NCI-H2196 (cell line): ENCODE results near the gene OR9A4.
"Not testable (repeated sequence)": the region's sequence is repeated elsewhere in the genome, so short reads cannot be mapped to it uniquely, and the experiment has no call there.

Source experiments
- DNase-seq: peaks from one replicate; lab custom pipeline; 2025; ENCODE audit not compliant: unreplicated experiment; lab: John Stamatoyannopoulos, UW

Gene OR9A4, protein sequence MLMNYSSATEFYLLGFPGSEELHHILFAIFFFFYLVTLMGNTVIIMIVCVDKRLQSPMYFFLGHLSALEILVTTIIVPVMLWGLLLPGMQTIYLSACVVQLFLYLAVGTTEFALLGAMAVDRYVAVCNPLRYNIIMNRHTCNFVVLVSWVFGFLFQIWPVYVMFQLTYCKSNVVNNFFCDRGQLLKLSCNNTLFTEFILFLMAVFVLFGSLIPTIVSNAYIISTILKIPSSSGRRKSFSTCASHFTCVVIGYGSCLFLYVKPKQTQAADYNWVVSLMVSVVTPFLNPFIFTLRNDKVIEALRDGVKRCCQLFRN

DNA sequence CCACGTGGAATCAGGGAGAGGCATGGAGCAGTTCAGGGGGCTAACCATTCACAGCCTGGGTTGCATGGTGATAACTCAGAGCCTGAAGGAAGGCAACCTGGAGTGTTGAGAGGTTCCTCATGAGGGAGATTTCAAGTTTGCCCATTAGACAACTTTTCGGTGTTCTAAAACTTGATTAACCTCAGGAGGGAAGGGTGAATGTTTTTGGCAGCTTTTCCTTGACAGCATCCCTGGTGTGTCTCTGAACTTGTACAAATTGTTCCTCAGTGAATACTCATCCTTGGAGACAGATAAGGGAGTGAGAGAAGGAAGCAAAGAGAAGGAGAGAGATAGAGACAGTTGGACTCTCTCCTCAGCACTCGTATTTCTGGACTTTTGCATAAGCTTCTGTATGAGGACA, at the start of gene OR9A4:
Gene OR9A4, plus strand, starts transcription at position 301 of the 400 bp plus-strand sequence. CDS start 2,477 bp downstream, outside the sequence.
- DNase-seq: no peak

DNA sequence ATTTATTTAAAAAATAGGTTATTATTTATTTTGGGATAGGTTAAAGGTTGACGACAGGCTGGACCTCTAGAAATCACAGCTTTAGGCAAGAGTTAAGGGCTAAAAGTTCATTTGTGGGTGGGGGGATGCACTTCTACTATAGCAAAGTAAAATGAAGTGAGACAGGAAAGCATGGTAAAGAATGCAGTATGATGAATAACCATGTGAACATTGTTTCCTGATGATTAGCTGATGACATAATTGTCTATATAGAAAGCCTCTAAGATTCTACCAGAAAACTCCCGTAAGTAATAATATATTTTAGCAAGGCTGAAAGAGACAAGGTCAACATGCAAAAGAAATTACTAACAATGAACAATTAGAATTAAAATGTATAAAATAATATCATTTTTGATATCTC, 49.2 kb upstream of the OR9A4 start:
- DNase-seq: no peak

DNA sequence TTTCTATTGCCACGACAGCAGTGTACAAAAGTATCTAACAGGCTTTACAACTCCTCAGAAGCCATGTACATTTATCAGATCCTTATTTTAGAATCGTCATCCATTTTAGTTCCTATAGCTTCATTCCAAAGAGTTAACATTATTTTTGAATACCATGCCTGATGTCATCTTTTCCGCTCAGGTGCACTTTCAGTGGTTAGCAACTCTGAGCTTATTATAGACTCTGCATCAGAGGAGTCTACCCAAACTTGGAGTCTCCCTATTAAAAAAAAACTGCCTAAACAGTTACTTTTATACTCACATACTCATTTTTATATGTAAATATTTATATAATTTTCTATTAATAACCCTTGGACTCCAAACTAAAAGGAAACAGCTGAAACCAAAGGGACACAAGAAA, 43.3 kb upstream of the OR9A4 start:
- DNase-seq: no peak

DNA sequence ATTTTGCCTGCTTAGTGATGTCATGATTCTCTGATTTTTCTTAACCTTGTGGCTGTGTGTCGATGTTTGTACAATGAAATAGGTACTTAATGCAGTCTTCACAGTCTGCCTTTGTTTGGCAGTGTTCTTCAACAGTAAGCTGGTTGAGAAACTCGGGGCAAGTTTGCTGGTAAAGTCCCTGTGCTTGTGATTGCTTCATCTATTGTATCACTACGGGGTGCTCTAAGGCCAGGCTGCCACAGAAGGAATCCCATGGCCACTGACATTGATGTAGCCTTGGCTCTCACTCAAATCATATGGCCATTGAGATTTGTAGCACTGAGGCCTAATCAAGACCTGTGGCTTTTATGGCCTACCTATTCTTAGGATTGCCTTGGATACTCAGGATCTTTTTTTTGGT, 41.4 kb upstream of the OR9A4 start:
- DNase-seq: no peak

DNA sequence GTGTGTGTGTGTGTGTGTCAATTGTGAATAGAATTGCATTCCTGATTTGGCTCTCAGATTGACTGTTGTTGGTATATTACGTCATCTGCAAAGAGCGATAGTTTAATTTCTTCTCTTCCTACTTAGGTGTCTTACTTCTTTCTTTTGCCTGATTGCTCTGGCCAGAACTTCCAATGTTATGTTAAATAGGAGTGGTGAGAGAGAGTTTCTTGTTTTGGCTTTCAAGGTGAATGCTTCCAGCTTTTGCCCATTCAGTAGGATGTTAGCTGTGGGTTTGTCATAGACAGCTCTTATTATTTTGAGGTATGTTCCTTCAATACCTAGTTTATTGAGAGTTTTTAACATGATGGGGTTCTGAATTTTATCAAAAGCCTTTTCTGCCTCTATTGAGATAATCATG, 40.7 kb upstream of the OR9A4 start:
- DNase-seq: no peak

DNA sequence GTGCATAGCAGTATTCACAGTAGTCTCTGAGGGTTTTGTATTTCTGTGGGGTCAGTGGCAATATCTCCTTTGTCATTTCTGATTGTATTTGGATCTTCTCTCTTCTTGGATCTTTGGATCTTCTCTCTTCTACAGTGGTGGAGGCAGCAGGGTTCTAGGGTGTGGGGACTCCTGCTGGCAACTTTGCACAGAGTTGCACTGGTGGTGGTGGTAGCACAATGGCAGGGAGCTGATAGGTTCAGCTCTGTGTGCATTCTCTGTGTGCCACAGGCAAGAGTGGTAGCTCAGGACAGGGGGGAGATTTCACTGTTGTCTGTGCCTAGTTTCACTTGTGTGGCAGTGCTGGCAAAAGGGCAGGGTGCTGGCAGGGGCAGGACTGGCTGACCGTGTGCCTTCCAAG, 39.8 kb upstream of the OR9A4 start:
- no peak for DNase-seq

DNA sequence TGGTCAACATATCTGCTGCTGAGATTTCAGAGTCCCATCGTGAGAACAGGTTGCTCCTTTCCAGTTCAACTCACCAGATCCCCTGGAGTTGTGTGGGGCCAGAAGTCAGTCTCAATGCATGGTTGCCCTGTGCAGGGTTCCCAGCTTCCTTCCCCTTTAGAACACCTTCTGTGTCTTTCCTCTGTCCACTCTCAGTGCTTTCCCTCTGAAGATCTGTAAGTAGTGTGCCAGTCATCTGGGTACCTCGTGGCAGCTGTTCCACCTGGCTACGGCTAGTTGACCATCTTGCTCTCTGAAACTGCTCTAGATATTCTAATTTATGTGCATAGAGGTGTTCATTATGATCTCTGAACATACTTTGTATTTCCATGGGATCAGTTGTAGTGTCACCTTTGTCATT, 38.8 kb upstream of the OR9A4 start:
- no peak for DNase-seq

DNA sequence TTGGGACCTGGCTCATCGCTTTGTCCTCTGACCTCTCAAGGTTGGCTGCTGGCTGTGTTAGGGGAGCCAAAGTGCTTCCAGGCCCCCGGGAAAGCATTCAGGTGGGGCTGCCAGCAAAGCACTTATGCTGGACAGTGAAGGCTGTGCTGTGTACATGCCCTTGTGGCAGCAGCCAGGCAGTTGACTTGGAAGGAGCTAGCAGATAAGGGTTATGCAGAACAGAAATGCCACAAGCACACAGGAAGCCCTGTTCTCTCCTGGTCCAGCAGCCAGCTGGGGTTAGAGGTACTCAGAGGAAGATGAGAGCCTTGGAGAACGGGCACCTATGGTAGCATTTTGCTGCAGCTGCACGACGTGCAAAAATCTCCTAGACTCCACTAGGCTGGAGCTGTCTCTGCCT, 35.2 kb upstream of the OR9A4 start:
- DNase-seq: no peak

DNA sequence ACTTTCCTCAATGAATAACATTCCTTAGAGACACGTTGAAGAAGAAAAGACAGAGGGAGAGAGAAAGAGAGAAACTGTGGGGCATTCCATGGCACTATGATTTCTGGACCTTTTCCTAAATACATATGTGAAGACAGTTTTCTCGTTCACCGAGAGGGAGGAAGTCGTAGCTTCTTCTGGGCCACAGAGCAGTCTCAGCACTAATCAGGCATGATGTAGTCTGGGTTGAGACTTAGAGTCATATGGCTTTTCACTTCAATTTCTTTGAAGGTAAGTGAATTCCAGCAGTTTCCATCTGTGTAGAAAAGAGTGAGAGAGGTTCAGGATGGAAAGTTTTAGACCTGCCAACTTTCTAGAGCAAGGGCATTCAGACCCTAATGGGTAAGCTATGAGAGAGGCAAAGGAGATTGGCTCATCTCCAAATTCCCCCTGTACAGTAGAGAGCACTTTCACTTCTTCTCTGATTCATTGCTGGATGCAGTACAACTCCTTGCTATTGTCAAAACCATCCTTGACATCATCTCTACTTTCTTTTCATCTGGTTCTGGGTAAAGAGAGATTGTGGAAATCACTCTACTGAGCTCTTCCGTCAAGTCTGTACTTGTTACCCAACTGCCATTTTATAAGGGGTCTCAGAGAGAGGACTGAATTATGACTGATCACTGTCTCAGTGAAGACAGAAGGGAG, 31.5 kb upstream of the OR9A4 start:
- DNase-seq: no peak

DNA sequence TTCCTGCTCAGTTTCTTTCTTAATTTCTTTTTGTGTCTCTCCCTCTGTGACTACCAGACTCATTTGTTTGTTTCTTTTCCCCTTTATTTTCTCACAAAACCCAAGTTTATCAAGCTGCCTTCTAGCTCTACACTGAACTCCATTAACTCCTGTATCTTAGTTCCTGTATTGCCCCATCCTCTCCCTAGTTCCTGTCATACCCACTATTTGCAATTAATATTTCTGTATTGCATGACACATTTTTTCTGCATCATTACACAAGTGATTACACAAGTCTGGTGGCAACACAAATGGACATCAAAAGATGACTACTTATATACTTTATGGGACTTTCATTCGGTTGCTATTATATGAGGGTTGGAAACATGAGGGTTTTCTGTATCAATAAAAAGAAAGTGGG, 26.9 kb upstream of the OR9A4 start:
- DNase-seq: no peak

DNA sequence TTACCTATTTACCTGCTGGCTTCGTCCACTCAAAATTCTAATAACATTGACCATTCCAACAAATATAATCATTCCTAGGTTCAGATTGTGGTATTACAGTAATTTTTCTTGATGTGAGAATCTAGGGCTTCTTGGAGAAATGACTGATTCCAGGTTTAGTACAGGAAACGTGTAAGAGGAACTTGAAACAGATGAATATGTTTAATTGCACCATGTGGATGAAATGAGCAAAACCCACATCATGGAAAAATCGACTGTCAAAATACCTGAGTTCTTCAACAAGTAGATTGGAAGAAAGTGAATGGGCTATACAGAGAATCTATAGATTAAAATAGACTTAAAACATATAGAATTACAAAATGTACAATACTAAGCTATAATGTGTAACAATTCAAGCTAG, 24.9 kb upstream of the OR9A4 start:
- DNase-seq: no peak

DNA sequence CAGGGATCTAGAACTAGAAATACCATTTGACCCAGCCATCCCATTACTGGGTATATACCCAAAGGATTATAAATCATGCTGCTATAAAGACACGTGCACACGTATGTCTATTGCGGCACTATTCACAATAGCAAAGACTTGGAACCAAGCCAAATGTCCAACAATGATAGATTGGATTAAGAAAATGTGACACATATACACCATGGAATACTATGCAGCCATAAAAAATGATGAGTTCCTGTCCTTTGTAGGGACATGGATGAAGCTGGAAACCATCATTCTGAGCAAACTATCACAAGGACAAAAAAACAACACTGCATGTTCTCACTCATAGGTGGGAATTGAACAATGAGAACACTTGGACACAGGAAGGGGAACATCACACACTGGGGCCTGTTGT, 16.8 kb upstream of the OR9A4 start:
- DNase-seq: not testable (repeated sequence)

DNA sequence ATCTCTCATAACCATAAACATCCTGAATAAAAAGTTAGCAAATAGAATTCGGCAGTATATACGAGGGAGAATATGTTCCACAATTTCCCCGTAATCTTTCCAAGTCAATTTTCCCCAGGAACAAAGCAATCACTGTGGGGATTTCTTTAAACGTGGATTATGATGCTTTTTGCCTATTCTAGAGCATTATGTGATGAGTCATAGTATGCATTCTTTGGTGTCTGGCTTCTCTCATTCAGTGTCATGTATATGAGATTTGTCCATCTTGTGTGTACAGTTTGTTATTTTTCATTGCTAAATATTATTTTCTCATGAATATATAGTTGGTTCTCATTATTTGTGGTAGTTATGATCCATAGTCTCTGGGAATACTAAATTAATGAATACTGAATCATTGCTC, 9.9 kb upstream of the OR9A4 start:
- no peak for DNase-seq

DNA sequence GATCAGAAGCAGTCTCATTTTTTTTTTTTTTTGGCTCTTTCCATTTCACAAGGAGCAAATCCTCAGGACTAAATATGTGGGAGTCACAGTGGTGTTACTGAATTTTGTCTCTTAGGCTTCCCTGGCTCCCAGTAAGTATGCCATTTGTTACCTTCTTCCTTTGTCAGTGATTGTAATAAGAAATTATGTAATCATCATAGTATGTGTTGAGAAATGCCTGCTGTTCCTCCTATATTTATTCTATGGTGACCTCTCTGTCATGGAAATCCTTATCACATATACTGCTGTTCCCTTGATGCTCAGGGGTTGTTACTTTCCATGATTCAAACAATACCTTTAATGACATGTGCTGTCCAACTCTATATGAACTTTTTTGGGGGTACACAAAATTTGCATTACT, 4.8 kb upstream of the OR9A4 start:
- no peak for DNase-seq

DNA sequence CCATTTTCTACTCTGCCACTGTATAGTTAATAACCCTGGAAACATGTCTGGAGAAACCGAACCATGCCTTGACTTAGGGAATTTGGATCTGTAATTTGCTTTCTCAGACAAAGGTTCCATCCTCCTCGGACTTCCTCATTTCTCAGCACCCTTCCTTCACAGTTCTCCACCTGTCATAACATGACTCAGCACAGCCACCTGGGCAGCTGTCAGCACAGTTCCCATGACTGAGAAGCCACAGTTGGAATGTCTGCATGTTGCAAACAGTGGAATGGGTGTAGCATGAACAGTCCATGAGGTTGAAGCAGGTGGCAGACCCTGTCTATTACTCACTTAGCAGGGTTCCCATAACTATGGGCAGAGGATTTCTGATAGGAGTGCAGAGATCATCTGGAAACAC, 634 bp upstream of the OR9A4 start:
- no peak for DNase-seq

DNA sequence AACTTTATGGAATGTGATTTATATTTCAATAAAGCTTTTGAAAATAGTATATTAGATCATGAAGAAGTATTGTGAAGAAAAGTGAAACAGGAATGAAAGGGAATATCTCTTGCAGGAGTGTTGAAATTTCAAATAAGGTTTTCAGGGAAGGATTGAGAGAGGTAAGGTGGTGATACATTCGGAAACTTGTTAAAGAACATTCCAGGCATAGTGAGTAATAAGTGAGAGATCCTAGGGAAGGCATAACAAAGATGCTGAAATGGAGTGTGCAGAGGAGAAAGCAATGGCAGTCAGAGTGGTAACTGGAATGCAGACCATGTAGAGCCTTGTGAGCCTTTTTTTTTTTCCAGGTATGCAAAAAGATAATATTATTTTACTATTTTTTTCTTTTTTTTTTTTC, 4.1 kb downstream of the OR9A4 start:
- no peak for DNase-seq

DNA sequence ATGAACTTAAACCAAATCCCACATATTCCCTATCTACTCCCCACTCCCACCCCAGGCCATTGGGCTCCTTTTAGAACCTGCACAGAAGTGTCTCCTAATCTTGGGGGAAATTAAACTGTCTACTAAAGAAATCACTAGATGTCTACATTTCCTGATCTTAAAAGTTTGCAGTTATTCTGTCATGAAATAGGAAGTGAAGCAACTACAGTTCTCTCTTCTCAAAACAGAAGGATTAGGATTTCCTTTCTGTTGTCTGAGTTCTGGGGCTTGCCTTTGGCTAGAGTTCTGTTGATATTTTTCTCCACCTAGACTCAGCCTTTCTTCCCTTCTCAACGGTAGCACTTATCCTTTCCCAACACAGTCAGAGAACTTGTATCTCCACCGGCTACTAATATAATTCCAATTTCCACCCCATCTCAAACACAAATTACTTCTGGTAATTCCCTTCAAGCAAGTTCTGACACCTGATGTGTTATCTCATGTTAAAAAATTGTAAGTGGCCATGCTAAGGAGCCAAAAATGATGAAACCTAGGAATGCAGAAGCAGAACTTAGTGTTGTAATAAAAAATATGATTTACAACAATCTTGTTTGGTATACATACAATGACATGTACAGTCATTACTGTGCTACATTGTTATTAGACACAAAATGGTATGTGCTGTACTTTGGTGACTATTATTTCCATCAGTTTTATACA, 12.1 kb downstream of the OR9A4 start:
- no peak for DNase-seq

DNA sequence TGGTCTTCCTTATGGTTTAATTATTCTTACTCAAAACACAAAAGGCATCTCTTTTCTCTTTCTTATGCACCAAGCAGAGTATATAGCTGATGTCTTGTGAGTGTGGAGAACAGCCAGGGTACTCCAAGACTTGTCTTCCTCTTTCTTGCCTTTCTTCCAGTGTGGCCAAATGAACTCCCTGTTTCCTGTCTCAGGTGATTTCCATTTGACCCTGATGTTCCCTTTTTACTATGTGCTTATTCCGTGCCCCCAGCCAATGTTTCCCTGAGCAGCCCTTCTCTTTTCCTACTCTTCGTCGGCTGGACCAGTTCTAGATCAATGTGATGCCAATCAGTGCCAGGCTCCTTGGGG, 12.6 kb downstream of the OR9A4 start:
- DNase-seq: no peak

DNA sequence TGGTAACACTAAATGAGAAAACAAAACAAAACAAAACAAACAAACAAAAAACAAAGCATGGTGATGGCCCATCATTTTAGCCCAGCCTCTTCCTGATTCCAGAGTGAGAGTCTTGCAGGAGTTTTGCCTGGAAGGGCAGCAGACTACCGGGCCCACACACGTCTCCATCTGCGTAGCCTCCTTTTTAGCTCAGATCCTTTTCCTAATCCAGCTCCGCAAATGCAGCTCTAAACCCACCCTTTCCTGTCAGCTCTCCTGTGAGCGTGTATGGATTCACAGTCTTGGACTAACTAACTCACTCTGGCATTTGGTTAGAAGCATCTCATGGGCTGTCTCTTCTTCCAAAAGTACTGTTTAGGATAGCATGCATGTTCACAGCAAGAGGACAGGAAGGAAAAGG, 14.0 kb downstream of the OR9A4 start:
- no peak for DNase-seq

DNA sequence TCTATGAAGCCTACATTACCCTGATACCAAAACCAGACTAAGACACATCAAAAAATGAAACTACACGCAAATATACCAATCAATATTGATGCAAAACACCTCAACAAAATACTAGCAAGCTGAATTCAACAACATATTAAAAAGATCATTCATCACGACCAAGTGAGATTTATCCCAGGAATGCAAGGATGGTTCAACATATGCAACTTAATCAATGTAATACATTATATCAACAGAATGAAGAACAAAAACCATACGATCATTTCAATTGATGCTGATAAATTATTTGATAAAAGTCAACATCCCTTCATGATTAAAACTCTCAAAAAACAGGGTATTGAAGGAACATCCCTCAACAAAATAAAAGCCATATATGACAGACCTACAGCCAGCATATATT, 24.9 kb downstream of the OR9A4 start:
- no peak for DNase-seq

DNA sequence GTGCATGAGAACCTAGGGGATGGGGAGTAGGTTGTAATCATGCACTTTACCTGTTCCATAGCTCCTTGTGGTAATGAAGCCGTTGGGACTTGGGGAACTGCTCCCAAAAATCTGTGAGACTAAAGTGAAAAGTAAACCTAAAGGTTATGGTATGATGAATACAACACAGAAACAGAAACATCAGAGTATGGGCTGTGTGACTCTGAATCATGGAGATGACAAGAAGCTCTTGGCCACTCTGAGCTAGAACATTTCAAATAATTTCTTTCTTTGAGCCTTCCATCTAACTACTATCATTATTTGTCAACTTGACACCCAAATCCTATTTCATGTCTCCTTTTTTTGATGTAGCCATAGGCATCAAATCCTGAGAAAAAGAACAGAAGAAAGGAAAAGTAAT, 27.6 kb downstream of the OR9A4 start:
- DNase-seq: no peak

DNA sequence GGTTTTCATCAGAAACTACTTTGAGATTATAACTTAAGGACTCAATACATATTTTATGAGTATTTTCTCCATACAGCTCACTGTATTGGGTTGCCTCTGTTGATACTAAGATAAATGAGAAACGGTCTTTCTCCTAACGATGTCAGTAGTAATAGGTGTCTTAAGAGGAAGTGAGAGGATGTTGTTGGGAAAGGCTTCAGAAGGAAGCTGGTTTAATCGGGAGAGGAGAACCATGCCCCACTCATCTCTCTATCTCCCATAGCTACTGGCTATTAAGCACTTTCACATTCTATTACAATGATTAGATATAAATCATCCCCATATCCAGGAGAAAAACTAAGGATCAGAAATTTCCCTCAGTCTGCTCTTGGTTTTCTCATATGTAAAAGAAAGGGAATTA, 28.6 kb downstream of the OR9A4 start:
- no peak for DNase-seq
